ENCODE results near the gene NCBP3. TPM values are rescaled to one million over a fixed set of nuclear protein-coding genes. Genes with fewer than 3 reads are reported as not detected.

NCBP3 gene
- total and polyA plus RNA-seq, 2 donors (not counting 3 experiments of a cell fraction or from before 2014, with no cell fraction given): 18.2 to 51.1 TPM

DNA sequence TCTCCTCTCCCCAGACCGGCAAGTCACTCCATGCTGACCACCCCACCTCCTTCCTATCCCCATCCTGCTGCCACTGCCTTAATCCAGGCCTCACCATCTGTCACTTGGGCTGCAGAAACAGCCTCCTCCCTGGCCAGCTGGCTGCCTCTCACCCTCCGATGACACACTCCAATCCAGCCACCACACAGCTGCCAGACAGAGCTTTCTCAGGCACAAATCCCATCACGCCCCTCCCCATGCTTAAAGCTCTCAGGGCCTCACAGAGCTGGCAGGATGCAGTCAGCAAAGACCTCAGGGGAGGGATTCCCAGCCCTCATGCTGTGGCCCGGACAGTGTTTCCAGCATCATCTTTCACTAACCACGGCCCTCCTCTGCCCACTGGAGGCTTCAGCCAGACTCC is 33.1 kb upstream of the NCBP3 start:
- no peak overlapping the region for H3K9ac ChIP-seq (replicated peaks; ENCODE audit: extremely low read depth, insufficient read depth, low read length)
- no peak overlapping the region for H3K4me3 ChIP-seq (replicated peaks in 1 of 3; ENCODE audit: insufficient read depth in 1 of 3, low read depth in 1 of 3, low read length in 3 of 3)
- H3K4me1 ChIP-seq (ENCODE audit: control insufficient read depth, extremely low read depth, insufficient read depth, low read length): no peaks in the 10 kb centered on the region
- H4K20me1 ChIP-seq (replicated peaks; ENCODE audit: control insufficient read depth, extremely low read depth, insufficient read depth, low read length): no peaks in the 10 kb centered on the region
- no peak overlapping the region for H2AFZ ChIP-seq (ENCODE audit: low read depth, low read length)
- no peak for DNase-seq (ENCODE audit: low read depth, low spot score)
- H3K27ac ChIP-seq (ENCODE audit: insufficient read depth, low read depth, low read length): no peak overlapping the region
- dilution Hi-C loops (cut with MboI; ENCODE audit: extremely low pct_ligation_motif_present, low sequenced_read_pairs): no loop called here
- no peaks in the 10 kb centered on the region for H3K27me3 ChIP-seq (ENCODE audit: control insufficient read depth in 2 of 2, insufficient read depth in 2 of 2, low read length in 2 of 2)
- CTCF ChIA-PET: interaction anchor here (1.1 to 1.2 kb wide), 2 partner anchors 35 kb away, joined by 5 to 6 read pairs; no protein-coding TSS in a partner anchor
- BruUV-seq (replicated peaks): no TSS peak
- H3K4me2 ChIP-seq (ENCODE audit: insufficient read depth, low read length): no peak overlapping the region
- FAIRE-seq: no peak
- H3K9me1 ChIP-seq (replicated peaks; ENCODE audit: control insufficient read depth, extremely low read depth, insufficient read depth, low read length): no peaks in the 10 kb centered on the region
- TF ChIP-seq MYC (IDR thresholded peaks at IDR 0.05; ENCODE audit: low read depth, low read length) (no peak), POLR2AphosphoS5 (IDR thresholded peaks at IDR 0.05; ENCODE audit: insufficient read depth, low read depth, low read length) (no peak), FOS (IDR thresholded peaks at IDR 0.05; ENCODE audit: borderline replicate concordance, insufficient read depth, low read length) (no peak), GATA2 (IDR thresholded peaks at IDR 0.05; ENCODE audit: insufficient read depth, insufficient read length, low read depth, low read length) (no peak), POLR2A (IDR thresholded peaks at IDR 0.05; ENCODE audit: low read depth, low read length) (no peak), JUN (IDR thresholded peaks at IDR 0.05; ENCODE audit: borderline replicate concordance, insufficient read depth, insufficient read length, low read depth) (no peak), EZH2 (IDR thresholded peaks at IDR 0.05; ENCODE audit: borderline replicate concordance, low read depth, low read length, severe bottlenecking) (no peak)
- TF ChIP-seq, protein P1, sequence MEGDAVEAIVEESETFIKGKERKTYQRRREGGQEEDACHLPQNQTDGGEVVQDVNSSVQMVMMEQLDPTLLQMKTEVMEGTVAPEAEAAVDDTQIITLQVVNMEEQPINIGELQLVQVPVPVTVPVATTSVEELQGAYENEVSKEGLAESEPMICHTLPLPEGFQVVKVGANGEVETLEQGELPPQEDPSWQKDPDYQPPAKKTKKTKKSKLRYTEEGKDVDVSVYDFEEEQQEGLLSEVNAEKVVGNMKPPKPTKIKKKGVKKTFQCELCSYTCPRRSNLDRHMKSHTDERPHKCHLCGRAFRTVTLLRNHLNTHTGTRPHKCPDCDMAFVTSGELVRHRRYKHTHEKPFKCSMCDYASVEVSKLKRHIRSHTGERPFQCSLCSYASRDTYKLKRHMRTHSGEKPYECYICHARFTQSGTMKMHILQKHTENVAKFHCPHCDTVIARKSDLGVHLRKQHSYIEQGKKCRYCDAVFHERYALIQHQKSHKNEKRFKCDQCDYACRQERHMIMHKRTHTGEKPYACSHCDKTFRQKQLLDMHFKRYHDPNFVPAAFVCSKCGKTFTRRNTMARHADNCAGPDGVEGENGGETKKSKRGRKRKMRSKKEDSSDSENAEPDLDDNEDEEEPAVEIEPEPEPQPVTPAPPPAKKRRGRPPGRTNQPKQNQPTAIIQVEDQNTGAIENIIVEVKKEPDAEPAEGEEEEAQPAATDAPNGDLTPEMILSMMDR (IDR thresholded peaks at IDR 0.05; ENCODE audit: extremely low read depth in 1 of 2, insufficient read depth in 1 of 2, low read depth in 1 of 2, low read length in 2 of 2): no peak
- TF ChIP-seq, protein P2, sequence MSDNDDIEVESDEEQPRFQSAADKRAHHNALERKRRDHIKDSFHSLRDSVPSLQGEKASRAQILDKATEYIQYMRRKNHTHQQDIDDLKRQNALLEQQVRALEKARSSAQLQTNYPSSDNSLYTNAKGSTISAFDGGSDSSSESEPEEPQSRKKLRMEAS (IDR thresholded peaks at IDR 0.05; ENCODE audit: insufficient read depth, insufficient read length): no peak
- peaks cover 0 to 5% of the 10 kb centered on the region in 2 experiments for H3K36me3 ChIP-seq (ENCODE audit: control insufficient read depth in 2 of 2, extremely low read depth in 1 of 2, insufficient read depth in 2 of 2, low read length in 2 of 2)
- no peaks in the 10 kb centered on the region for H3K79me2 ChIP-seq (ENCODE audit: control insufficient read depth, insufficient read depth, low read length)
- POLR2A ChIA-PET: no interaction called here
- no peaks in the 10 kb centered on the region for H3K9me3 ChIP-seq (replicated peaks; ENCODE audit: control insufficient read depth, insufficient read depth, low read length)
- intact Hi-C loops (cut with micrococcal nuclease): no loop called here

All from endothelial cell of umbilical vein (primary cell).